GM12865 (cell line): ENCODE results near the gene DENND6B.
A peak's percentile ranks its signal among the peaks of the same experiment; 100 is the strongest.
"Not testable (repeated sequence)": the region's sequence is repeated elsewhere in the genome, so short reads cannot be mapped to it uniquely, and the experiment has no call there.

Source experiments
- DNase-seq: peaks from one replicate; pipeline ENCODE4 v3.0.0; 2010; ENCODE audit warnings: low read depth
- H3K4me3 ChIP-seq: 2 replicates; pipeline ENCODE4 v1.5.1; 2011; ENCODE audit warnings: mild to moderate bottlenecking, low read depth, low read length, control low read depth
- CTCF ChIP-seq: IDR thresholded peaks from 2 replicates; pipeline ENCODE4 v1.5.1; 2011; ENCODE audit warnings: low read length, control low read depth, low read depth, inconsistent platforms; ENCODE audit not compliant: insufficient read depth; ENCODE audit errors: missing control alignments

The DENND6B gene

GRCh38 chr22:50338042-50338573, 11.3 kb upstream of the DENND6B start:
- no peak overlapping the region for H3K4me3 ChIP-seq
- TF ChIP-seq CTCF, result no peak
- DNase-seq, result no peak

GRCh38 chr22:50337262-50338041, 10.6 kb upstream of the DENND6B start:
- H3K4me3 ChIP-seq, result no peak overlapping the region
- DNase-seq, result no peak
- no peak for TF ChIP-seq CTCF

- DNase-seq, result peak; percentile 65
Observed at GRCh38 chr22:50334433-50334832, 7.6 kb upstream of the DENND6B start.

GRCh38 chr22:50329236-50329635, 2.4 kb upstream of the DENND6B start:
- no peak overlapping the region for H3K4me3 ChIP-seq
- no peak for TF ChIP-seq CTCF
- DNase-seq, result no peak

More at GRCh38 chr22:50334433-50334832, 7.6 kb upstream of the DENND6B start:
- H3K4me3 ChIP-seq, result not testable (repeated sequence)

- H3K4me3 ChIP-seq, result peak overlapping the region; percentile 55
- DNase-seq, result no peak
- no peak for TF ChIP-seq CTCF
Observed at GRCh38 chr22:50327711-50328019, 853 bp upstream of the DENND6B start.

GRCh38 chr22:50326225-50326955, 422 bp downstream of the DENND6B start:
- H3K4me3 ChIP-seq, result peak overlapping the region; percentile 36
- TF ChIP-seq CTCF, result no peak
- no peak for DNase-seq

- no peak for TF ChIP-seq CTCF
- H3K4me3 ChIP-seq, result no peak overlapping the region
- no peak for DNase-seq
Observed at GRCh38 chr22:50325444-50326224, 1.2 kb downstream of the DENND6B start.
